Loucy (cell line): ENCODE results near the gene STK11IP.

Experiments
- EZH2phosphoT487 ChIP-seq: fragments of 200-600 bp; IDR thresholded peaks from 2 replicates; pipeline ENCODE4 v1.6.1; 2018; ENCODE audit warnings: antibody characterized with exemption, mild to moderate bottlenecking, moderate library complexity, borderline replicate concordance
- TF ChIP-seq, protein P1 (sequence below): fragments of 200-600 bp; sonication (generic); conservative IDR thresholded peaks from 2 replicates; pipeline ENCODE4 v1.5.1; 2014; ENCODE audit warnings: mild to moderate bottlenecking, antibody characterized with exemption, low read length

DNA sequence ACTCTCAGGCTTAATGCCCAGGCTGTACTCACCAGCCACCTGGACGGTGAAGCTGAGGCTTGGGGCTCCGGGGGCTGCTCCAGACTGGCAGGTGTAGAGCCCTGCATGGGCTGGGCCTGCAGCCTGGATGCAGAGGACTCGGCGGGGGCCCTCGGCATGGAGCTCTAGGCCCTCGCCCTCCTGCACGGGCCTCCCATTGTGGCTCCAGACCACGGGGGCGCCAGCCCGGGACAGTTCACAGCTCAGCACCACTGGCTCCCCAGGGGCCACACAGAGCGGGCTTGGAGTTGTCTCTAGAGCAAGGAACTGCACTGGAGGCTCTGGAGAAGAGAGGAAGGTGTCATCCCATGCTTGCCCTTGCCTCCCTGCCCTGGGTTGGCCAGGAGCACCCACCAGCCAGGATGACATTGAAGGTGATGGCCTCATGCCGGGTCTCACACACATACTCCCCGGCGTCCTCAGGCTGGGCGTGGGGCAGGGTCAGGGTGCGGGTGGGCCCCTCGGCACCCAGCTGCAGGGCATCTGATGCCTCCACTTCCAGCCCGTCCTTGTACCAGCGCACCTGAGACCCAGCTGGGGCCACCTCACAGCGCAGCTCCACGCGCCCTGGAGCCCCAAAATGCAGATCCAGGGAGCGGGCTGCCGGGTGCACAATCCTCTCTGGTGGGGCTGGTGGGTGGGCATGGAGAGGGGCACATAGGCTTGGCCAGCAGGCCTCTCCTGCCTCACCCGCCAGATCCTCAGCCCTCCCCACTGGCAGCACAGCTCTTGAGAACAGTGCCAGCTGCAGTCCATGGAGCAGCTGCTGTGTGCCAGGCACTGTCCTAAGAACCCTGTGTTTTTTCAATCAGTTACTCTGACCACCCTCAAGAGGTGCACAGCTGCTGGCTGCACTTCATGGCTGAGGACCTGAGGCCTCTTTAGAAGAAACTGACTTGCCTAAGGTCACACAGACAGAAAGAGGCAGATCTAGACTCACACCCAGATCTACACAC lies 39.6 kb upstream of the STK11IP start:
- TF ChIP-seq, protein P1, sequence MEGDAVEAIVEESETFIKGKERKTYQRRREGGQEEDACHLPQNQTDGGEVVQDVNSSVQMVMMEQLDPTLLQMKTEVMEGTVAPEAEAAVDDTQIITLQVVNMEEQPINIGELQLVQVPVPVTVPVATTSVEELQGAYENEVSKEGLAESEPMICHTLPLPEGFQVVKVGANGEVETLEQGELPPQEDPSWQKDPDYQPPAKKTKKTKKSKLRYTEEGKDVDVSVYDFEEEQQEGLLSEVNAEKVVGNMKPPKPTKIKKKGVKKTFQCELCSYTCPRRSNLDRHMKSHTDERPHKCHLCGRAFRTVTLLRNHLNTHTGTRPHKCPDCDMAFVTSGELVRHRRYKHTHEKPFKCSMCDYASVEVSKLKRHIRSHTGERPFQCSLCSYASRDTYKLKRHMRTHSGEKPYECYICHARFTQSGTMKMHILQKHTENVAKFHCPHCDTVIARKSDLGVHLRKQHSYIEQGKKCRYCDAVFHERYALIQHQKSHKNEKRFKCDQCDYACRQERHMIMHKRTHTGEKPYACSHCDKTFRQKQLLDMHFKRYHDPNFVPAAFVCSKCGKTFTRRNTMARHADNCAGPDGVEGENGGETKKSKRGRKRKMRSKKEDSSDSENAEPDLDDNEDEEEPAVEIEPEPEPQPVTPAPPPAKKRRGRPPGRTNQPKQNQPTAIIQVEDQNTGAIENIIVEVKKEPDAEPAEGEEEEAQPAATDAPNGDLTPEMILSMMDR: no peak
- TF ChIP-seq EZH2phosphoT487: no peak
